ENCODE data around the gene SLC18A2.
A peak's percentile ranks its signal among the peaks of the same experiment; 100 is the strongest.

Gene SLC18A2

DNA sequence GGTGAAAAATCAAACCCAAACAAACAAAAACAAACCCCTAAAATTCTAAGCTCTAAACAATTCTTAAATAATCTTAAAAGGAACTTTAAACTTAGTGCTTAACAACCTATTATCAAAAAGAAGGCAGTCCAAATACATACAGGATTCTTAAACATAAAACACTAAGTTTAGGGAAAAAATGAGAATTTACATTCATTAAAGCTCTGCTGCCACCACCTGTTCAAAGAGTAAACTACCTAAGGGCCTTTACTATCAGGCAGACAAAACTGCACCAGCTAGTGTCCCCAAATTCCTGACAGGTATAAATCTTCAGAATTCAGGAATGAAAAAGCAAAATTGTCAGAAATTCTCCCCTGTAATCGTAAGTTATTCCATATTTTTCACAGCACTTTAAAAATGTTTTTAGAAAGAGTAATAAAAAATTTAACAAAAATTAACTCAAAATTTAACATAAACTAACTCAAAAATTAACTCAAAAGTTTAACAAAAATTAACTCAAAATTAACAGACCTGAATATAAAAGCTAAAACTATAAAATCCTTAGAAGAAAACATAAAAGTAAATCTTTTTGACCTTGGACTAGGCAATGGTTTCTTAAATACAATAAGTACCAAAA is 79.2 kb downstream of the SLC18A2 start:
- DNase-seq = peak in 3 of 6 experiments; percentile 1 to 24 (median 1)

DNA sequence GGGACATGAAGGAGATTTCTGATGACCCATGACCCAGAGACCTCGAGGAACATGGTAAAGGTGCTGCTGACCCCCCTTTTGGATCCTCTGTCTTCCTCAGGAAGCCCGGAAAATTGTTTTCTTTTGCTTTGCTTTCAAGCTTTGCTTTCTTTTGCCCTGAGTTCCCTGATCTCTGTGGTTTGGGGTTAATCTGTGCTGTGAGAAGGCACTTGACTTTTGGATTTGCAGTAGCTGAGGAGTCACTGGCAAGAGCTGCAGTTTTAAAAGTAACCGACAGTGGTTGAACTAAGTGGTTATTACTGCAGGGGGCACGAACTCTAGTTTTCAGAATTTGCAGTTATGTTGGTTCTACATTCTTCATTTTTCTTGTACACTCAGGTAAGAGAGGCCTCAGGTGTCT is 81.3 kb downstream of the SLC18A2 start:
- DNase-seq = no peak

GRCh38 chr10:117324367-117324766 is 83.5 kb downstream of the SLC18A2 start:
- no peak for DNase-seq

GRCh38 chr10:117327262-117327661 is 86.3 kb downstream of the SLC18A2 start:
- no peak for DNase-seq

Data from stimulated activated naive CD4-positive, alpha-beta T cell (primary cell).